Endodermal cell (in vitro differentiated cells): ENCODE measurements around the gene C17orf75. TPM values are rescaled to one million over a fixed set of nuclear protein-coding genes. Genes with fewer than 3 reads are reported as not detected.

ENCODE experiments used
- DNase-seq: peaks from one replicate; pipeline ENCODE4 v3.0.0-alpha.2; 2017
- H3K27ac ChIP-seq: 2 replicates; pipeline ENCODE4 v1.5.1; 2013; ENCODE audit warnings: mild to moderate bottlenecking, low read depth, low read length, moderate library complexity
- H3K27me3 ChIP-seq: 2 replicates; pipeline ENCODE4 v1.6.1; 2013; ENCODE audit warnings: mild to moderate bottlenecking, low read length, moderate library complexity; ENCODE audit not compliant: insufficient read depth, control insufficient read depth, poor library complexity, severe bottlenecking
- H3K36me3 ChIP-seq: 2 replicates; pipeline ENCODE4 v1.7.0; 2013; ENCODE audit warnings: mild to moderate bottlenecking, low read length, moderate library complexity; ENCODE audit not compliant: control insufficient read depth, insufficient read depth
- H3K4me1 ChIP-seq: one replicate; pipeline ENCODE4 v1.7.0; 2013; ENCODE audit warnings: low read length; ENCODE audit not compliant: control insufficient read depth, insufficient read depth
- H3K4me3 ChIP-seq: 2 replicates; pipeline ENCODE4 v1.5.1; 2013; ENCODE audit warnings: mild to moderate bottlenecking, low read length, moderate library complexity
- H3K9ac ChIP-seq: 2 replicates; pipeline ENCODE4 v1.6.1; 2013; ENCODE audit warnings: mild to moderate bottlenecking, low read length, moderate library complexity; ENCODE audit not compliant: poor library complexity, severe bottlenecking; ENCODE audit errors: extremely low read depth
- H3K9me3 ChIP-seq: 2 replicates; pipeline ENCODE4 v1.6.1; 2013; ENCODE audit warnings: mild to moderate bottlenecking, low read length, moderate library complexity; ENCODE audit not compliant: control insufficient read depth
- H3K27ac Mint-ChIP-seq: 2 replicates; pipeline ENCODE4 v1.8.0; 2020; ENCODE audit warnings: mixed read lengths
- H3K27me3 Mint-ChIP-seq: 2 replicates; pipeline ENCODE4 v1.8.0; 2021; ENCODE audit warnings: mild to moderate bottlenecking, mixed read lengths; ENCODE audit not compliant: insufficient read depth
- H3K36me3 Mint-ChIP-seq: 2 replicates; pipeline ENCODE4 v1.8.0; 2020; ENCODE audit warnings: low read depth, mixed read lengths
- H3K4me1 Mint-ChIP-seq: 2 replicates; pipeline ENCODE4 v1.8.0; 2020; ENCODE audit warnings: mixed read lengths
- H3K4me3 Mint-ChIP-seq: 2 replicates; pipeline ENCODE4 v1.8.0; 2020; ENCODE audit warnings: mild to moderate bottlenecking, moderate library complexity, mixed read lengths
- H3K9me3 Mint-ChIP-seq: 2 replicates; pipeline ENCODE4 v1.8.0; 2020; ENCODE audit warnings: mild to moderate bottlenecking, mixed read lengths
- WGBS, 2 experiments: methylation state at CpG; one replicate each; pipeline versions ENCODE4 v1.1.5 to v1.1.7; 2013; ENCODE audit warnings: missing lambda C conversion rate in 2 of 2, mixed read lengths in 1 of 2; ENCODE audit not compliant: insufficient coverage in 1 of 2, insufficient read length in 1 of 2; 5-methylcytosine and 5-hydroxymethylcytosine counted together
- total RNA-seq, 2 donors: library from RNA; stranded (reverse); fragmentation: NEBNext Ultra II Directional in 1 of 2; extraction: Animal tissue kit (Norgen Biotek cat#: 25700) in 1 of 2; gene quantifications; 2 replicates in 1 of 2; 3 replicates in 1 of 2; pipeline ENCODE4 v1.2.1, GENCODE V29; 2021
- TF ChIP-seq, protein P1 (sequence below): fragments of 200-600 bp; sonication (generic); conservative IDR thresholded peaks from 2 replicates; pipeline ENCODE4 v1.5.0; 2021; ENCODE audit warnings: antibody characterized with exemption, mild to moderate bottlenecking

The C17orf75 gene
- total RNA-seq, 2 donors from 2014 or later: 33.7 to 52.2 TPM

DNA sequence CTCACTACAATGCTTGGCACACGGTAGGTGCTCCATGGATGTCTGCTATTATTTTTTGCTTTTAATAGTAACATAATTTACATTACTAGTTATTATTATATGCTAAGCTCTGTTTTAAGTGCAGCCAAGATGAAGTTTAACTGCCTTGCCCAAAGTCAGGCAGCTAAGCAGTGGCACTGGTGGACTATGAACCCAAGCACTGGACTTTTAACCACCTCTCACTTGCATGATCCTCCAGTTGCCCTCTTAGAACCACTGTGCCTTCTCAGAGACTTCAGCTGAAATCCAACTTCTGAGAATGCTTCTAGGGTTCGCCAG lies 6.5 kb upstream of the C17orf75 start:
- WGBS, 2 experiments: 100% methylated on average over 1 of the region's 2 CpGs; no CpG with 5 or more reads in 1 of the 2 experiments
- no peak overlapping the region for H3K27ac ChIP-seq
- no peak overlapping the region for H3K4me3 ChIP-seq
- H3K4me1 ChIP-seq: no peaks in the 10 kb centered on the region
- Mint-ChIP-seq H3K36me3 (peaks cover 28% of the 10 kb centered on the region), H3K4me1 (peaks cover 7% of the 10 kb centered on the region), H3K9me3 (no peaks in the 10 kb centered on the region), H3K27me3 (no peaks in the 10 kb centered on the region), H3K27ac (no peak overlapping the region), H3K4me3 (peak overlapping the region; percentile 100)
- TF ChIP-seq, protein P1, sequence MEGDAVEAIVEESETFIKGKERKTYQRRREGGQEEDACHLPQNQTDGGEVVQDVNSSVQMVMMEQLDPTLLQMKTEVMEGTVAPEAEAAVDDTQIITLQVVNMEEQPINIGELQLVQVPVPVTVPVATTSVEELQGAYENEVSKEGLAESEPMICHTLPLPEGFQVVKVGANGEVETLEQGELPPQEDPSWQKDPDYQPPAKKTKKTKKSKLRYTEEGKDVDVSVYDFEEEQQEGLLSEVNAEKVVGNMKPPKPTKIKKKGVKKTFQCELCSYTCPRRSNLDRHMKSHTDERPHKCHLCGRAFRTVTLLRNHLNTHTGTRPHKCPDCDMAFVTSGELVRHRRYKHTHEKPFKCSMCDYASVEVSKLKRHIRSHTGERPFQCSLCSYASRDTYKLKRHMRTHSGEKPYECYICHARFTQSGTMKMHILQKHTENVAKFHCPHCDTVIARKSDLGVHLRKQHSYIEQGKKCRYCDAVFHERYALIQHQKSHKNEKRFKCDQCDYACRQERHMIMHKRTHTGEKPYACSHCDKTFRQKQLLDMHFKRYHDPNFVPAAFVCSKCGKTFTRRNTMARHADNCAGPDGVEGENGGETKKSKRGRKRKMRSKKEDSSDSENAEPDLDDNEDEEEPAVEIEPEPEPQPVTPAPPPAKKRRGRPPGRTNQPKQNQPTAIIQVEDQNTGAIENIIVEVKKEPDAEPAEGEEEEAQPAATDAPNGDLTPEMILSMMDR: no peak
- no peak for DNase-seq
- H3K27me3 ChIP-seq: no peaks in the 10 kb centered on the region
- peaks cover 20% of the 10 kb centered on the region for H3K36me3 ChIP-seq
- H3K9me3 ChIP-seq: no peaks in the 10 kb centered on the region
- H3K9ac ChIP-seq: no peak overlapping the region

DNA sequence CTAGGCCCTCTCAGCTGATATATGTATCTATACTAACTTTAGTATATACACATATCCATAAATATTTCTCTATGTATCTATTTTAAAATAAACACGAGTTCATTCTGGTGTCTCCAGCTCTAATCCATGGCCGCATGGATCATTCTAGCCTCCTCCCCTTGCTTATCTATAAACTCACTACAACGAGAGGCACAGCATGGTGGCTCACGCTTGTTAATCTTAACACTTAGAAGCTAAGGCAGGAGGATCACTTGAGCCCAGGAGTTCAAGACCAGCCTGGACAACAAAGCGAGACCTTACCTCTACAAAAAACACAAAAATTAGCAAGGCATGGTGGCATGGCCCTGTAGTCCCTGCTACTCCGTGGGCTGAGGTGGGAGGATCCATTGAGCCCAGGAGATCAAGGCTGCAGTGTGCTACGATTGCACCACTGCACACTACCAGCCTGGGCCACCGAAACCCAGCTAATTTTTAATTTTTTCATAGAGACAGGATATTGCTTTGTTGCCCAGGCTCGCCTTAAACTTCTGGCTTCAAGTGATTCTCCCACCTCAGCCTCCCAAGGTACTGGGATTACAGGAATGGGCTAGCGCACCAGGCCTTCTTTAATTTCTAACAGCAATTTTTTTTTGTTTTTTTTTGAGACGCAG lies 4.1 kb upstream of the C17orf75 start:
- Mint-ChIP-seq H3K4me1 (peaks cover 5% of the 10 kb centered on the region), H3K27me3 (no peaks in the 10 kb centered on the region), H3K4me3 (no peak overlapping the region), H3K36me3 (peaks cover 6% of the 10 kb centered on the region), H3K27ac (no peak overlapping the region), H3K9me3 (no peaks in the 10 kb centered on the region)
- H3K4me3 ChIP-seq: no peak overlapping the region
- TF ChIP-seq, protein P1: no peak
- no peaks in the 10 kb centered on the region for H3K9me3 ChIP-seq
- no peaks in the 10 kb centered on the region for H3K27me3 ChIP-seq
- H3K27ac ChIP-seq: no peak overlapping the region
- DNase-seq: no peak
- 88 to 95% methylated on average over 6 to 11 of the region's 11 CpGs for WGBS, 2 experiments
- no peak overlapping the region for H3K9ac ChIP-seq
- no peaks in the 10 kb centered on the region for H3K36me3 ChIP-seq
- H3K4me1 ChIP-seq: no peaks in the 10 kb centered on the region

DNA sequence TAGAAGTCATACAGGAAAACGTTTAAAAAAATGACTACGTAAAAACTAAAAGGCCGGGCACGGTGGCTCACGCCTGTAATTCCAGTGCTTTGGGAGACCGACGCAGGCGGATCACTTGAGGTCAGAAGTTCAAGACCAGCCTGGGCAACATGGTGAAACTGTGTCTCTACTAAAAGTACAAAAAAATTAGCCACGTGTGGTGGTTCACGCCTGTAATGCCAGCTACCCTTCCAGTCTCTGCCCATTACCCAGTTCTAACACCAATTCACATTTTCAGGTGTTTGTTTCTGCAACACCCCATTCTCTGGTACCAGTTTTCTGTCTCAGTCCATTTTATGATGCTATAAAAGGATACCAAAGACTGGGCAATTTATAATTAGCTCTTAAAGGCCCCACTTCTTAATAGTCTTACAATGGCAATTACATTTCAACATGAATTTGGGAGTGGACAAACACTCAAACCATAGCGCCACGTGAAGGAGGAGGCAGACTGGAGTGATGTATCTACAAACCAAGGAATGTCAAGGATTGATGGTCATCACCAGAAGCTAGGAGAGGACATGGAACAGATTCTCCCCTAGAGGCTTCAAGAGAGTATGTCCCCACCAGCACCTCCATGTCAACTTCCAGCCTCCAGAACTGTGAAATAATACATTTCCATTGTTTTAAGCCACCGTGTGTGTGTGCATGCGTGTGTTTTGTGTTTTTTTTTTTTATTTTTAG lies 791 bp upstream of the C17orf75 start:
- H3K4me3 ChIP-seq: peak overlapping the region; percentile 81
- no peaks in the 10 kb centered on the region for H3K9me3 Mint-ChIP-seq
- H3K4me3 Mint-ChIP-seq: peak overlapping the region; percentile 81

More for the DNA sequence above, 791 bp upstream of the C17orf75 start:
- H3K9ac ChIP-seq: peak overlapping the region; percentile 62
- no peak overlapping the region for H3K27ac ChIP-seq
- H3K27me3 ChIP-seq: no peaks in the 10 kb centered on the region
- TF ChIP-seq, protein P1: peak; percentile 39
- peaks cover 8% of the 10 kb centered on the region for H3K36me3 ChIP-seq
- peaks cover 8% of the 10 kb centered on the region for H3K4me1 Mint-ChIP-seq
- peaks cover 18% of the 10 kb centered on the region for H3K36me3 Mint-ChIP-seq
- no peaks in the 10 kb centered on the region for H3K27me3 Mint-ChIP-seq
- H3K9me3 ChIP-seq: no peaks in the 10 kb centered on the region
- 89 to 90% methylated on average over 12 of the region's 14 CpGs for WGBS, 2 experiments
- H3K27ac Mint-ChIP-seq: peak overlapping the region; percentile 72
- no peak for DNase-seq
- H3K4me1 ChIP-seq: no peaks in the 10 kb centered on the region
